Stimulated activated CD4-positive, alpha-beta T cell treated with anti-CD3 and anti-CD28 coated beads, TNF-alpha, amount 100 ng/mL, for 1 hour (primary cell): ENCODE measurements around the gene CDIP1.
"Not testable (repeated sequence)": the region's sequence is repeated elsewhere in the genome, so short reads cannot be mapped to it uniquely, and the experiment has no call there.

Experiments
- DNase-seq, 3 donors: peaks; one replicate each; pipeline ENCODE4 v3.0.0-alpha.2; 2020; ENCODE audit warnings: low read depth in 3 of 3, low spot score in 1 of 3

The CDIP1 gene

DNA sequence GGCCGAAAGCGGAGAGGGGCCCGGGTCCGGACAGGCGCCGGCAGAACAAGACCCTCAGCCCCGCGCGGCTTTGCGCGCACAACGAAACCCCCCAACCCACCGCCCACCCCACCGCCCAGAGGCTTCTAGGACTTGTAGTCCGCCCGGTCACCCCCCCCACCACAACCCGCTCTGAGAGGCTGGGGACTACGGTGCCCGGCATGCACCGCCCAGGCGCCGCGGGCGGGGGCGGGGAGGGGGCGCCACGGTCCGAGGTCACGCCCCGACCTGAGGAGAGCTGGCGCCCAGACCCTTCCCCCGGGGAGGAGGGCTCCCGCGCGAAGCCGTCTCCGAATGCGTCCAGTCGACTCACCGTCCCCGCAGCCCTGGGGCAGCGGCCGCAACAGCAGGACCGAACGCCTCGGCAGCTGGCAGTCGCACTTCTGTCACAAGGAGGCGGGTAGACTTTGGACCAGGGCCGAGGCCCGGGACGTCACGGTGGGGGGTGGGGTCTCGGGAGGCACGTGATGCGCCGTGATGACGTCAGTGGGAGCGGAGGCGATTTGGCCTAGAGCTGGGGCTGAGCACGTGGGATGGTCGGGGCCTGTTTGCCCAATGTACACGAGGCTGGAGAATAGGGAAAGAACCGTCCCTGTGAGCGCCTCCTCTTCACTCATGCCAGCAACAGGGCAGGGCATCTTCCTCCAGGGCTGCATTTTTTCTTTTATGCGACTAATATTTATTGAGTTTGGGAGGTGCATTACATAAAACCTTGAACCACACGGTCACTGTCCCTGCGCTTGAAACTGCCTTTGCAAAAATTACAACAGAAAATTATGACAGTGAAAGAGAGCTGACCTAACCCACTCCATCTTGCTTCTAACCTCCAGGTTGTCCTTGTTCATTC, at the start of gene CDIP1:
Gene CDIP1 (minus strand): TSS at position 424 of the 886 bp plus-strand sequence. CDS start 24,643 bp downstream, outside the sequence.
- peak; percentile 83 to 95 (median 87) for DNase-seq

DNA sequence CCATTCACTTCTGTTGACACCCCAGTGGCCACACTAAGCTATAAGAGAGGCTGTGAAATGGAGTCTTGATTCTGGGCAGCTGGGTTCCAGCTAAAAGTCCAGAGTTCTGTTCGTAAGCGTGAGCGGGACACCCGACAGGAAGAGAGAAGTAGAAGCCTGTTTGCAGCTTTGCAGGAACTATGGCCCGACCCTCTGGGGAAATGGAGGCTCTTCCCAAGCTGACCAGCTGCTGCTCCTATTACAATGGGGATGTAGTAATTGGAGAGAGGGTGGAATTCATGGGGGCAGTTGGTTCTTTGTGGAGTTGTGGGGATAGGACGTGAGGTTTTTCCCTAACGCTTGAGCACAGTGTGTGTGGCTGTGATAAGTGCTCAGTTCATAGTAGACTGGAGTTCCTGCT, 47.7 kb upstream of the CDIP1 start:
- DNase-seq = no peak

DNA sequence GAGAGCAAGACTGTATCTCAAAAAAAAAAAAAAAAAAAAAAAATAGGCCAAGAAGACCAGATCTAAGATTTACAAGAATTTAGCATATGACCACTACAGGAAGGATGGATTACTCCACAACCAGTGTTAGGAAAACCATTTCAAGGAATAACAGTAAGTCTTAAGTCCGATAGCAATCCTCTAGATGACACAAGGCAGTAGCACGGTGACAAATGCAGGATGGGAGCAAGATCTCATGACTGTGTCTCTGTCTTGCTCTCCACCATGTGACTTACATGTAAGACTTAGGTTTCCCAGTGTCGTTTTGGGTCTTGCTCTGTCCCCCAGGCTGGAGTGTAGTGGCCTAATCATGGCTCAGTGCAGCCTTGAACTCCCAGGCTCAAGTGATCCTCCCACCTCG, 45.3 kb upstream of the CDIP1 start:
- no peak for DNase-seq

DNA sequence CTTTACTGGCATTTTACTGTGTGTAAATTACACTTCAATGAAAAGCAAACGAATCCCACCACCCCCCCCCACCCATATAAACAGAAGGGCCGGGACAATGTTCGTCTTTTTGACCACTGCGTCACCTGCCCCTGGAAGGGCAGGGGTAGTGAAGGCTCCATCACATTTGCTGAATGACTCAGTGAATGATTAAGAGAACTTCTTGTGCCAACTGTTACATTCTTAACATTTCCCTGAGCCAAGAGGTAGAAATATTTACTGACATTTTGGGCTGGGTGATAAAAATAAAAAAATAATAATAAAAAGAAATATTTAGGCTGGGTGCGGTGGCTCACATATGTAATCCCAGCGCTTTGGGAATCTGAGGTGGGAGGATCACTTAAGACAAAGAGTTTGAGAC, 41.7 kb upstream of the CDIP1 start:
- DNase-seq = no peak

DNA sequence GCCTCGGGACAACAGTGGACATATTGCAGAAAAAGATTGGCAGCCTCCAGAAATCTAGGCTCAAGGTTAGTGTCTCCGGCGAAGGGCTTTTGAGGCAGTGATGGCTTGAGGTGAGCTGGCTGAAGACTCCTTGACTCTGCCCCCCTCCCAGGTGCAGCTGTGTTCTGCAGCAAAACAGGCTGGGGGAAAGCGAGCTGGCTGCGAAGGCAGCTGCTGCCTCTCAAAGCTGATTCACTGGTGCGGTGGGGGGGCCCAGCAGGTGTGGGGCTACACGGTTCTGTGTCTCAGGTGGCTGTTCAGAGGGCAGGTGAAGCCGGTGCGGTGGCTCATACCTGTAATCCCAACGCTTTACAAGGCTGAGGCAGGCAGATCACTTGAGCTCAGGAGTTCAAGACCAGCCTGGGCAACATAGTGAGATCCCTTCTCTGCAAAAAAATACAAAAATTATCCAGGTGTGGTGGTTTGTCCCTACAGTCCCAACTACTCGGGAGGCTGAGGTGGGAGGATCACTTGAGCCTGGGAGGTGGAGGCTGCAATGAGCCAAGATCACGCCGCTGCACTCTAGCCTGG, 40.5 kb upstream of the CDIP1 start:
- no peak for DNase-seq

DNA sequence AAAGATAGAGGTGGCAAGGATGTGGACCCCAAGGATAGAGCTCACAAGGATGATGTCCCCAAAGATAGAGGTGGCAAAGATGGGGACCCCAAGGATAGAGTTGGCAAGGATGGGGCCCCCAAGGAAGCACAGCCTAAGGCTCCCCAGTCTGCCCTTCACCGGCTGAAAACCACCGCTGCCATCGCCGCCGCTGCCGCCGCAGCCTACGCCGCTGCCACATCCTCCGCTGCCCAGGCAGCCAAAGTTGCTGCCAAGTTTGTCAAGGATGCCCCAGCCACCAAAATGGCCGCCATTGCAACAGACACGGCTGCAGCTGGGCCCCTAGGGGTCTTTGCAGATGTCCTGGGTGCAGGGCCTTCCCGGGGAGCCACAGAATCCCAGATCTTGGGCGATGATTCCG, 37.4 kb upstream of the CDIP1 start:
- DNase-seq = no peak

DNA sequence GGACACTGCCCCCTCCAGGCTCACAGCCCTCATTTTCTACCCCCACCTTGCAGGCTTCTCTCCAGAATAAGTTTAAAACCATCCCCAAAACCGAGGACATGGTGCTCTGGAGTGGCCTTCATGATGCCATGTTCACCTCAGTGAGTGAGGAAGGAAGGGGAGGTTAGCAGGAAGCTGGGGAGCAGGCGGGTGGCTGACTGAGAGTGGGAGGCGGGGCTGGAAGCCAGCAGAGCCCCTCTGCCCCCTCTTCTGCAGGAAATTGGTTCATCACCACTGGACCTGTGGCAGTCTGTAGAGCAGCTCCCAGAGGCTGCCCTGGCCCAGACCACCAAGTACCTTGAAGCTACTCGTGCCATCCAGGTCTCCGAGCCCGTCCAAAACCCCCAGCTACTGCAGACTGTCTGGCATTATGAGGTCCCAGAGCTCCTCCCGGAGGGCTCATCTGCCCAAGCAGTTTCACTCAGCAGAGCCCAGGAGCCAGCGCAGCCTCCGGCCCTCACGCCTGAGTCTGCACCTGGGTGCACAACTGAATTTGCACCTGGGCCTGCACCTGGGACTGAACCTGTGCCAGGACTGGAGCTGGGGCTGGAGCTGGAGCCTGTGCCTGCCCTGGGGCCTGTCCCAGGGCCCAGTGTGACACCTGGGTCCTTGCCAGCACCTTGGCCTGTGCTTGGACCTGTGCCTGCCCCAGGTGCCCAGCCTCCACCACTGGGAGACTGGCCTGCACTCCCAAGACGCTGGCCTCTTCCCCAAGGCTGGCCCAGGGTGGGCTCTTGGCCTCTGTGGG, 36.5 kb upstream of the CDIP1 start:
- DNase-seq = no peak

DNA sequence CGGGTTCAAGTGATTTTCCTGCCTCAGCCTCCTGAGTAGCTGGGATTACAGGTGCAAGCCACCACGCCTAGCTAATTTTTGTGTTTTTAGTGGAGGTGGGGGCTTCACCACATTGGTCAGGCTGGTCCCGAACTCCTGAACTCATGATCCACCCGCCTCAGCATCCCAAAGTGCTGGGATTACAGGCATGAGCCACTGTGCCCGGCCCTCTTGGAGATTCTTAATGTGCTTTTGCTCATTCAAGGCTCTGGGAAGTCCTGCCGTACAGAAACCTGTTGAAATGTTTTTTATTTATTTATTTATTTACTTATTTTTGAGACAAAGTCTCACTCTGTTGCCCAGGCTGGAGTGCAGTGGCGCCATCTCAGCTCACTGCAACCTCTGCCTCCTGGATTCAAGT, 35.4 kb upstream of the CDIP1 start:
- not testable (repeated sequence) for DNase-seq

DNA sequence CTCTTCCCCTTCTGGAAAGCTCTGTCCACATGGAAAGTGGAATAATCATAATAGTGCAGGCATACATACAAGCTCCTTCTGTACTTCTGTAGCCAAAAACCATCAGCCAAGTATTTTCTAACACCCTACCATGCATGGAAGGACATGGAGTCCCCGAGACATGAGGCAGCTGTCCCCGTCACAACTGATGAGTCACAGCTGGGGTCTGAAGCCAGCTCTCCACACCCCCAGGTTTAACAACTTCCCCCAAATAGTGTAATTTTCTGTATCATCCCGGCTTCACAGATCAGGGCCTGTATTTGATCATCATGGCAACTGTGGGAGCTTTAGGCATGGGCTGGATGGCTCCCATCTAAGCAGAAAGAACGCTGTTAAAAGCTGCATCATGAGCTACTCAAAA, 34.1 kb upstream of the CDIP1 start:
- DNase-seq = no peak

DNA sequence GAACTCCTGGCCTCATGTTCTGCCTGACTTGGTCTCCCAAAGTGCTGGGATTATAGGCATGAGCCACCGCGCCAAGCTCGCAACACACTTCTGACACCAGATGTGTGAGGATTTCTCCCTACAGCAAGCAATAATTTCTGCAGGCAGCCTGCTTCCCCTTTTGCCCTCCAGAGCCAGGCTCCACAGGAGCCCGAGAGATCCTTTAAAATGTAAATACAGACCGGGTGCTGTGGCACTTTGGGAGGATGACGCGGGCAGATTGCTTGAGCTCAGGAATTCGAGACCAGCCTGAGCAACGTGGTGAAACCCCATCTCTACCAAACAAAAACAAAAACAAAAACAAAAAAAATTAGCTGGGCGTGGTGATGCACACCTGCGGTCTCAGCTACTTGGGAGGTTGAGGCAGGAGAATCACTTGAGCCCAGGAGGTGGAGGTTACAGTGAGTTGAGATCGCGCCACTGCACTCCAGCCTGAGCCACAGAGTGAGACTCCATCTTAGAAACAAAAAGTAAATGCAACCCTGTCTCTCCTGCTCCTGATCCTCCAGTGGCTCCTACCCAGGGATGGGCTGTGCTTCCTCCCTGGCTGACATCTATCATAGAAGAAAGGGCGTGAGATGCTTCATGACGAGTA, 32.2 kb upstream of the CDIP1 start:
- no peak for DNase-seq

DNA sequence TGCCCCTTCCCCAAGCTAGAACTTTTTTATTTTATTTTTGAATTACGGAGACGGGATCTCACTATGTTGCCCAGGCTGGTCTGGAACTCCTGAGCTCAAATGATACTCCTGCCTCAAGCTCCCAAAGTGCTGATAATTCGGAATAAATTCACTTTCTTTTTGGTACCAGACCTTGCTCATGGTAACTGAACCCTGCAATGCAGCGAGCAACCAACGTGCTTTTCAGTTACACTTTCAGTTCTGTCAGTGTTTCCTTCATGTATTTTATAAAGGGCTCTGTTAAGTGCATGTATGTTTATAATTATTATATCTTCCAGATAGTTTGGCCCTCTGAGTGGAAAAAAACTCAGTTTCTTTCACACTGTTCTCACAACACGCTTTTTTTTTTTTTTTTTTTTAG, 31.5 kb upstream of the CDIP1 start:
- no peak for DNase-seq

DNA sequence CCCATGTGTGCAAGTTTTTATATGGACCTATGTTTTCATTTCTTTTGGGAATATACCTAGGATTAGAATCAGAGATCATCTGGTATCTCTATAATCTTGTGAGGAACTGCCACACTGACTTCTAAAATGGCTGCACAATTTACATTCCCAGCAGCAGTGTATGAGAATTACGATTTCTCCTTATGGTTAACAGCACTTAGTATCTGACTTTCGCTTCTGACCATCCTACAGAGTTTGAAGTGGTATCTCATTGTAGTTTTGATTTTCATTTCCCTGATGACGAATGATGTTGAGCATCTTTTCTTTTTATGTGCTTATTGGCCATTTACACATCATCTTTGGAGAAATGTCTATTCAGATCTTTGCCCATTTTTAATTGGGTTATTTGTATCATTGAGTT, 27.6 kb upstream of the CDIP1 start:
- no peak for DNase-seq

DNA sequence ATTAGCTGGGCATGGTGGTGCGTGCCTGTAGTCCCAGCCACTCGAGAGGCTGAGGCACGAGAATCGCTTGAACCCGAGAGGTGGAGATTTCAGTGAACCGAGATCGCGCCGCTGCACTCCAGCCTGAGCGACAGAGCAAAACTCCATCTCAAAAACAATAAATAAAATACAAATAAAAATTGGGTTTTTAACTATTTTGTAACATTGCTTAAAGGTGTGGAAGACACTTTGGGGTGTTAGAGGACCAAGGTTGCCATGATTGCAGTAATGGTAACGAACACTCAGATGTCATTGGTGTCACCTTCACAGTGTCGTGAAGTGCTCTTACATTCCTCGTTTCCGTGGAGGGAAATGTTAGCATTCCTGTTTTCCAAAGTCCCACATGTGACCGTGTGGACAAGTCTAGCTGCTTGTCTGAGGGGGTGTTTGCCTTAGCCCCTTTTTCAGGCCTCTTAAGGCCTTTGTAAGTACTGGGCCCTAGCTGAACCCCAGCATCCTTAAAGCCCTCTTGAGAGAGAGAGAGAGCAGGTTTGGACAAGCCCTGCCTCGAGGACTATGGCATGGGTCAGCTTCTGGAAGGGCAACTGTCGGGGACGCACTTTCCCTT, 26.2 kb upstream of the CDIP1 start:
- no peak for DNase-seq

DNA sequence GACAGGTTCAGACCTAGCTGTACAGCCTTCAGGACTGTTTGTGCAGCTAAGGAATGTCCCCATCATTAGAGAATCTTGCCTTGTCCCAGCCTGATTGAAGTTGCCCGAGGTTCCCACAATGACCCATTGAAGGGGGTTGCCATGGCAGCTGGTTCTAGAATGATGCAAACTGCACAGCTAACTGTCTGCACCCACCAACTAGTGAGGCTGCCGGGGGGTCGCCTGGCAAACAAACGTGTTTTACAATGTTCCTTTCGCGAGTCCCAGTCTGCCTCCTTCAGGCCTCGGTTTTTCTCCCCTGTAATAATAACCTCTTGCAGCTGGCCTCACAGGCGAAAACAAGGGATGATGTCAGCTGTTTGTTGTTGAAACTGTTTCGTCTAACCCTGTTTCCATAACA, 23.0 kb upstream of the CDIP1 start:
- DNase-seq = no peak

DNA sequence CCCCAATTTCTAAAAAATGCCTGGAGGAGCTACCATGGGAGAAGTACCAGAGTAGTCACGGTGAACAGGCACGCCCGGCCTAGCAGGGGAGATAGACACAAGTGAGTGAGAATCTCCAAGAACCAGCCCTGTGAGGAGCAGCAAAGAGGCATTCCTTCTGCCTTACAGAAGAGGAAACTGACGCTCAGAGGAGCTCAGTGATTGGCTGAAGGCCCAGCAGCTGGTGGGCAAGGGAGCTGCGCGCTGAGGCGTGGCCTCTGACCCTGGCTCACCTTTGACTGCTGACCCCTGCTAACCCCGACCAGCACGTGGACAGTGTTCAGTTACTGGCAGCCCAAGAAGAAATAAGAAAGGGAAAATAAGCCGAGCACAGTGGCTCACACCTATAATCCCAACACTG, 19.4 kb upstream of the CDIP1 start:
- DNase-seq = no peak

DNA sequence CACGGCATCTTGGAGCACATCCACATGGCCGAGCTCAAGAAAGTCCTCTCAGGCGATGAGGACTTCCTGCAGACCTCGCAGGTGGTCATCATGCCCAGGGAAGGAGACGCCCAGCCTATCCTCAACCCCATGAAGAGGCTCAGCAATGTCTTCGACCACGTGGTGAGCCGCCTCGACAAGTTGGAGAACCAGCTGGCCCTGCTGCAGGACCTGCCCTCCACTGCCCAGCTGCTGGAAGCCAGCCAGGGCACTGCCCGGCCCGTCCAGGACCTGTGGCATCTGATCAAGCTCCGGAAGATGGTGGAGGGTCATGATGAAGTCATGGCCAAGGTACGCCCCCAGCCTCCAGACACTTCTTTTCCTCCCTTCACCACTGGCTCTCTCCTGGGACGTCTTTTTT, 18.0 kb upstream of the CDIP1 start:
- DNase-seq = no peak

DNA sequence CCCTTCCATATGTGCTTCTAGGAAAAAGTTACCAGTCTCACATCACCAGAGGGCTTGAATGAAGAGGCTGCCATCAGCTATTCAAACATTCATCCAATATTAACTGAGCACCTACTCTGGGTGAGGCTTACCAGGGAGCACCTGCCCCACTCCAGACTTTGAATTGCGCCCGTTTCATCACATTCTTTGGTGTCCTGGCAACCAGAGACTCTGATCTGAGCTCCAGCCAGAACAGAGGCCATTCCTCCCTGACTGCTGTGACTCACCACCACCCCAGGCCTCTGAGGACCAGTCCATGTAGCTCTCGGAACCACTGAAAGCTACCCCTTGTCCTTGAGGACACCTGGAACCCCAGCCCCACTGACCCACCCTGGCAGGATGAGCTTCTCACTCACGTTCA, 17.5 kb upstream of the CDIP1 start, which contains the start of gene C16orf96:
Gene C16orf96 (plus strand): TSS at position 229 of the 400 bp plus-strand sequence. CDS start 150 bp downstream, at position 379.
- DNase-seq = no peak

DNA sequence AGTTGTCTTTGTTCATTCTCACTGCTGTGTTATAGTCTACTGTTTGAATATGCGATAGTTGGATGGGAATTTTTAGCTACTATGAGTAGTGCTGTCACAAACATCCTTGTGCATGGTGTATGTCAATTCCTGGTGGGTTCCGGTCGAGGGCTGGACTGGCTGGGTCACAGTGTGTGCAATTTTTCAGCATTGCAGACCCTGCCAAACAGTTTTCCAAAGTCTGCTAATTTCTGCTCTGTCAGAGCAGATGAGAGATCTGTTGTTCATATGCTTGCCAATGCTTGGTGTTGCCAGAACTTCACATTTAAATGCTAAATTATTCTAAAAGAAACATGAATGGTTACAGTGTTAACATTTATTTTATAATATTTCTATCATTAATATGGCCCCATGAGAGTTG, 14.0 kb upstream of the CDIP1 start:
- no peak for DNase-seq

DNA sequence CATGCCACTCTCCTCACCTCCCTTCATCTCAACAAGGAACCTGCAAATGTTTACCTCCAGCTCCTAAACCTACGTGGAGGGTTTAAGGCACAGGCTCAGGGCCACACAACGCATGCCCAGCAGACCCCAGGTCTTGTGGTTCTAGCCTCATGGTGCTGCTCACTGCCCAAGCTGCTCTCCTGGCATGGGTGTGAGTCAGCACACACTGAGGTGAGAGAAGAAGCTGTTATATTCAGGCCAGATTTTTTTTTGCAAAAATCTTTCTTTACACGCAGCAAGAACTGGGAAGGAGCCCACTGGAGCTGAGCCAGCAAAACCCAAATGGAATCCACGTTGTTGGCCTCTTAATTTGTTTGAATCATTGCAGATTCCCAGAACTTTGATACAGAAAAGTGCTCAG, 12.0 kb upstream of the CDIP1 start:
- DNase-seq = no peak

DNA sequence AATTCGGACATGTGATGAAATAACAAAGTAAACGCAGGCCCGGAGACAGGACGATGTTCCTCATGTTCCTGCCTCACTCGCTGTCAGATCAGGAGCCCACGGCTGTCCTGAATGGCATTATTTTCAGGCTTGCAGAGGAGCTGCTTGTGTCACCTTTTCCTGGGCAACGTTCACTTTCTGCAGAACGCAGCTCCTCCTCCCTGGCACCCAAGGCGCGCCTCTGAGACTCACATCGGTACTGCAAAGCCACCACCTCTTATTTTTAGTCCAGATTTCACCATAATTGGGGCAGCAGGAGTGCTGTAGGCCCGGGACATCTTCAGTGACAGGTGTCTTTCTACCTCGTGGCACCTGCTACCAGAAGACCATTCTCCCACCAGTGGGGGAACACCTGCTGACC, 9.6 kb upstream of the CDIP1 start:
- DNase-seq = no peak

DNA sequence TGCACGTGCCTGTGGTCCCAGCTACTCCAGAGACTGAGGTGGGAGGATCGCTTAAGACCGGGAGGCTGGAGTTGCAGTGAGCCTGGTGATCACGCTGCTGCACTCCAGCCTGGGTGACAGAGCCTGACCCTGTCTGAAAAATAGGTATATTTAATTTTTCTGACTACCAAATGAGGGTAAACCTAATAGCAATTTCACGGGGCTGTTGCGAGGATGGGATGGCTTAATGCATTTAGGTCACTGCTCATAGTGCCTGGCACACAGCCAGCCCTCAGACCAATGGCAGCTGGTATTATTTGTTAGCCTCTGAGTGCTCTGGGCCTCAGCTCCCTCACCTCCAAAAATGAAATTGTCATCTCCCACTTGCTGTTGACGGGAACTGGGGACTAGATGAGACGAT, 5.9 kb upstream of the CDIP1 start:
- no peak for DNase-seq
